Hematopoietic multipotent progenitor cell (in vitro differentiated cells): ENCODE measurements around the gene FETUB. TPM values are rescaled to one million over a fixed set of nuclear protein-coding genes. Genes with fewer than 3 reads are reported as not detected.
A peak's percentile ranks its signal among the peaks of the same experiment; 100 is the strongest.
"Not testable (repeated sequence)": the region's sequence is repeated elsewhere in the genome, so short reads cannot be mapped to it uniquely, and the experiment has no call there.

Experiments used
- DNase-seq, 3 donors: peaks; one replicate each; pipeline ENCODE4 v3.0.0-alpha.2; 2011 to 2015; ENCODE audit warnings: low read depth in 2 of 3, low spot score in 2 of 3
- total RNA-seq: library from RNA; depleted of rRNA; stranded (reverse); fragments of >200 nt; gene quantifications from one replicate; pipeline ENCODE4 v1.2.3, GENCODE V29; 2012

FETUB gene
- total RNA-seq, 1 donor = not detected

DNA sequence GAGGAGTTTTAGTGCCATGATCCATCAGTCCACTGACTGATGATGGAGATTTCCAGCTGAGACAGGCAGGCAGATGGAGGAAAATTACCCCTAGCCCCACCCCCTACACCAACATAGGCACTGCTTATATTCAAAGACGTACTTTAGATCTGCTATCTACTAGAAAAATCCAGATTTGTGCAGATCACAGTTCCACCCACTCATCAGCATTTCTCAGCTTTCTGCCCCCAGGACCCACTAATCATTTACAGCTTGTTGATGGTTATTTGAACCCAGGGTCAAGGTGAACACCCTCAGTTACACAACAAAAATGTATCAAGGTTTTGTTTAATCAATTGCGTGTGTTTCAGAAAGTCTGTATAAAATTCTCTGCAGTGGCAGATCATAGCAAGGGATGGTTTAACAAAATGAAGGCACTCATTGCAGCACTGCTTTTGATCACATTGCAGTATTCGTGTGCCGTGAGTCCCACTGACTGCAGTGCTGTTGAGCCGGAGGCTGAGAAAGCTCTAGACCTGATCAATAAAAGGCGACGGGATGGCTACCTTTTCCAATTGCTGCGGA lies 25.5 kb downstream of the FETUB start, which contains the start of gene HRG:
HRG (plus strand) TSS at position 390 of the 564 bp plus-strand sequence; CDS start at position 408, 18 bp downstream.
- no peak for DNase-seq

DNA sequence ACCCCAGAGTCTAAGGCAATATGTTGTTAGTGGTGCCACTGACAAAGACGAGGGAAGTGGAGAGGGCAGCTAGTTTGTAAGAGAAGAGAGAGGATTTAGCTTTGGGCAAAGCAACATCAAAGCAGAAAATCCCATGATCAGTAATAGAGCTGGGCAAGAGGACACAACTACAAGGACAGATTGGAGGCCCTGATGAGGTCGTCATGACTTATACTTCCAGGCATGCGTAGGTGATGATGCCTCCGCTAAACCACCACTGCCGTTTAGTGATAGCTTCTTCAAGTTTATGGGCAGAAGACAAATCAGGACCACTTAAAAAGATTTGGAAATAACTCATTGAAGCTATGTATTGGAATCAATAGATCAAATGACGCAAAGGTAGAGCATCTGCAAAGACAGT lies 28.2 kb downstream of the FETUB start:
- DNase-seq = no peak

DNA sequence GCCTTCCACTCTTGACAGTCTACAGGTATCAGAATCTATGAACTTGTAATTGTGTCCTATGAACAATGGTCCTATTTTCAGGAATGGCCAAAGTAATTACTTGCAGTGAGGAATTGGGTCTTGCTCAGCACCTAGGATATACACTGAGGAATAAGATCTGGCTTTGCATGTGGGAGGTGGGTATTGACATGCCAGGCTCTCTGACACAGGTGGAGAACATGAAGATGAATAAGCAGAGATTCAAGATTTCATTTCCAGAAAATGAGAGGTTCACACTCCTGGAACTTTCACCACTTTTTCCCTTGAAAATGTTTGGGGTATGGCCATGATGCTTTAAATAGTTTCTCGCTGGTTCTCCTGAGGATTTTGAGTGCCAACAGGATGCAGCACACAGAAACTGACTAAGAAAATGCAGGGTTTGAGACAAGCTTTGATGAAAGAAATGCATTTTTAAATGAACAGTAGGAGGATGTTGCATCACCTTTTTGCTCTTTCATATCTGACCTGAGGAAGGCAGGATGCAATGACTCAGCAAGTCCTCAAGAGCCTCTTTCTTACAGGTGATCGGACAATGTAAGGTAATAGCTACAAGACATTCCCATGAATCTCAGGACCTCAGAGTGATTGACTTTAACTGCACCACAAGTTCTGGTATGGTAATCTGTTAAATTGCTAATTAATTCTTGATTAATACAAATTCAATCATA lies 29.3 kb downstream of the FETUB start:
- DNase-seq = no peak

DNA sequence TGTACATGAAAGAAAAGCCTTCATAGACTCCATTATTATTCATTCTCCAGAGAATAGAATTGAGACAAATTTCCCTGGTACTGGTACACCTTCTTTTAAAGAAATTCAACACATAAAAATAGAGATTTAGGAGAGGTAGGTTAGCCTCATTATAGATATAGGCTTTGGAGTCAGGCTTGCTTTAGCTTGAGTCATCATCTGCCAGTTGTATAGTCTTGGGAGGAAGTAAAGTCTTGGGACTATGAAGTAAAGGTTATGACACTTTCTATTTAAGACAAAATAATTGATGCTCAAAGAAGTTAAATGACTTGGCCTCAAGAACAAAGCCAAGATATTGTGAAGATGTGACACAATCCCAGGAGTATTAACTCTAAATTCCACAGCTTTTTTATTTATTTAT lies 30.0 kb downstream of the FETUB start:
- DNase-seq = no peak

DNA sequence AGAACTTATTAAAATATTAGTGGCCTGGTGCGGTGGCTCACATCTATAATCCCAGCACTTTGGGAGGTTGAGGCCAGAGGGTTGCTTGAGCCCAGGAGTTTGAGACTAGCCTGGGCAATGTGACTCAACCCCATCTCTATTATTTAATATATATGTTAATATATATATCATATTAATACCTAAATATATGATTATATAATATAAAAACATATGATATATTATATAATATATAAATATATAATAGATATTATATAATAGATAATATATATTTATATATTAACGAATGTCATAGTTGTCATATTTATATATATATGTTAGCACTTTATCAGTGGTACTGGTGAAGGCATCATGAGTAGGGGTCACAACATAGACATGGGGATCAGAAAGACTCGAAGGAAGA lies 30.9 kb downstream of the FETUB start:
- no peak for DNase-seq

DNA sequence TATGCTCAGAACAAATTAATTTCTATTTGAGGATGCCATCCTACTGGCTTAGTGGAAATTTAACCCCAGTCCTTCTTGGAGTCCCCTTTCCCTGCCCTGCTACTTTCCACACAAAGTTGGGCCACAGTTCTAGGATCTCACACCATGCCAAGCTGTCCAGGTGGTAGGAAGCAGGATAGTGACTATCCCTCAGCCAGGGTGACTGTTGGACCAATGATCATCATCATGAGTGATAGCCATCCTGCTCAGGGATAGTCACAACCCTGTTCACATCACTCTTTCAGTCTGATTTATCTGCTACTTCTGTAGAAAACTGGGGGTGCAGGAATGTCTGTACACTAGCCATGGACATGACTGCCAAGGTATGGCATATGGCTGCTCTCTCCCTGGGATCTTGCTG lies 38.4 kb downstream of the FETUB start:
- DNase-seq = no peak

DNA sequence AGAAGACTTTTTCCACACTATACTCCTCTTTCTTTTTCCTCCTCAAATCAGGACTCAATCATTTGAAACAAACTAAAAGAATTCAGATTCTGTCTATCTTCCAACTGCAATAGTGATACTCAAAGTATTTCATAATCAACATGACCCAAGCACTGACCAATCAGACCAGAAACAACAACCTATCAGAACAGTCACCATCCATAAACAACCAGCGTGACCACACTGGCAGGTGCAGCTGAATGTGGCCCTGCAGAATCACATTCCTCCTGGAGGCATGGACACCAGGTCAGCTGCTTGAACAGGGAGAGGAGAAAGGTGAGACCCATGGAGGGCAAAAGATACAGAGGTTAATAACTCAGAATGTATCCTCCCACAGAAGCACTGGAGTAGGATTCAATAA lies 39.0 kb downstream of the FETUB start:
- DNase-seq = no peak

DNA sequence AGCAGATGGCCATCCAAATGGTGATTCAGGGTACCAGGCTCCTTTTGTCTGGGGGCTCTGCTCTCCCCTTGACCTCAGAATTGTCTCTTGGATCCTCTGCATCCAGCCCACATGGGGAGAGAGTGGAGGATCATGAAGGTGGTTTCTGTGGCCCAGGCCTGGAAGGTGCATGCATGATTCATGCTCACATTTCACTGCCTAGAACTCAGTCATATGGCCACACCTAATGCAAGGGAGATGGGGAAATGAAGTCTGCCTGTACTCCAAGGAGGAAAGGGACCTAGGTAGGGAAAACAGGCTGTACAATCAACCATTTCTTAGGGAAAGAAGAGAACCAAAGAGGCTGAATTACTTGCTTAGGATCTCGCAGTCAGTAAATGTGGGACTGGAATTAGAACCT lies 40.7 kb downstream of the FETUB start:
- DNase-seq = no peak

DNA sequence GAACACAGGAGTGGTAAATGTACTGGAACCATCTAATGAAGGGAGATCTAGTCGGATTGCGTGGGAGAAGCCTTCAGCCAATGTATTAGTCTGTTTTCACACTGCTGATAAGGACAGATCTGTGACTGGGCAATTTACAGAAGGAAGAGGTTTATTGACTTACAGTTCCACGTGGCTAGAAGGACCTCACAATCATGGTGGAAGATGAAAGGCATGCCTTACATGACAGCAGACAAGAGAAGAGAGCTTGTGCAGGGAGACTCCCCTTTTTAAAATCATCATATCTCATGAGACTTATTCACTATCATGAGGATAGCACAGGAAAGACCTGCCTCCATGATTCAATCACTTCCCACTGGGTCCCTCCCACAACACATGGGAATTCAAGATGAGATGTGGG lies 42.6 kb downstream of the FETUB start:
- no peak for DNase-seq

DNA sequence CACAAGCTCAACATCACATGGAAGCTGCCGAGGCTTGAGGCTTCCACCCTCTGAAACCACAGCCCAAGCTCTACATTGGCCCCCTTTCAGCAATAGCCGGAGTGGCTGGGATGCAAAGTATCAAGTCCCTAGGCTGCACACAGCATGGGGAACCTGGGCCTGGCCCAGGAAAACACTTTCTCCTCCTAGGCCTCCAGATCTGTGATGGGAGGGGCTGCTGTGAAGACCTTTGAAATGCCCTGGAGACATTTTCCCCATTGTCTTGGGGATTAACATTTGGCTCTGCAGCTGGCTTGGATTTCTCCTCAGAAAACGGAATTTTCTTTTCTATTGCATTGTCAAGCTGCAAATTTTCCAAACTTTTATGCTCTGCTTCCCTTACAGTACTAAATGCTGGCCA lies 43.8 kb downstream of the FETUB start:
- no peak for DNase-seq

DNA sequence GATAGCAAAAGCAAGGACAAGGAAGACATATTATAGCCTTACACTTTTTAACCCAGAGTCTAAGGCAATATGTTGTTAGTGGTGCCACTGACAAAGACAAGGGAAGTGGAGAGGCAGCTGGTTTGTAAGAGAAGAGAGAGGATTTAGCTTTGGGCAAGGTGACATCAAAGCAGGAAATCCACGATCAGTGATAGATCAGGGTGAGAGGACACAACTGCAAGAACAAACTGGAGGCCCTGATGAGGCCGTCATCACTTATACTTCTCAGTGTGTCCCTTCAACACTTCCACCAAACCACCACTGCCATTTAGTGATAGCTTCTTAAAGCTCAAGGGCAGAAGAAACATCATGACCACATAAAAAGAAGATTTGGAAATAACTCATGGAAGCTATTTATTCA lies 46.3 kb downstream of the FETUB start:
- DNase-seq = not testable (repeated sequence)

DNA sequence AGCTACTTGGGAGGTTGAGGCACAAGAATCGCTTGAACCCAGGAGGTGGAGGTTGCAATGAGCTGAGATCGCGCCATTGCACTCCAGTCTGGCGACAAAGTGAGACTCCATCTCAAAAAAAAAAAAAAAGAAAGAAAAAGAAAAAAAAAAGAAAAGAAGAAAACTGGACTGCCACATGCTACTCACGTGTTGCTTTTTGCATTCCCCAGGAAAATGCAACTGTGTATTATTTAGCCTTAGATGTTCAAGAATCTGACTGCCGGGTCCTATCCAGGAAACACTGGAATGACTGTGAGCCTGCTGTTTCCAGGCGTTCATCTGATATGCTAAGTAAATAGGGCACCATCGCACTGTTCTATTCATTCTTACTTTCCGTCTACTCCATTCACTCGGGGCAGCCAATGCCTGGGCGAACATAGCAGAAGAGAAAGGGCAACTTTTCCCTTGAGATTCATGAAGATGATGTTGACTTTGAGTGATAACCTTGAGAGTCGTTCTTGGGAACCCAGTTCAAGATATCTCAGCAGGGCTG lies 47.0 kb downstream of the FETUB start:
- no peak for DNase-seq

DNA sequence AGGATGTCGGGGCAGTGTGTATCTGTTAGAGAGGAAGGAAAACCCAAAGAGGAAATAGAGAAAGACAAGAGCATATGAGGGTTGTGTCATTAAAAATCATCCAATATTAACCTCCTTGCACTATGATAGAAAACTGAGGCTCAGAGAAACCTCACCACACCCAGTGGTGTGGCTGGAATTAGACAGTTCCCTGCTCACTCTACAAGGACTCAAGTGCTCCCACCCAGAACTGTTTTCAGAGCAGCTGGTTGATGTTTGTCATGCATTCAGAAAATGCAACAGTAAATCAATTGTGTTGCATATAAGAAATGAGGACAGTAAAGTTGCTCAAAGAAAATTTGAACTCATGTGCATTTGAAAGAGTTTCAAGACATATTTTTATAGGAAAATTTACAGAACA lies 50.1 kb downstream of the FETUB start:
- not testable (repeated sequence) for DNase-seq

DNA sequence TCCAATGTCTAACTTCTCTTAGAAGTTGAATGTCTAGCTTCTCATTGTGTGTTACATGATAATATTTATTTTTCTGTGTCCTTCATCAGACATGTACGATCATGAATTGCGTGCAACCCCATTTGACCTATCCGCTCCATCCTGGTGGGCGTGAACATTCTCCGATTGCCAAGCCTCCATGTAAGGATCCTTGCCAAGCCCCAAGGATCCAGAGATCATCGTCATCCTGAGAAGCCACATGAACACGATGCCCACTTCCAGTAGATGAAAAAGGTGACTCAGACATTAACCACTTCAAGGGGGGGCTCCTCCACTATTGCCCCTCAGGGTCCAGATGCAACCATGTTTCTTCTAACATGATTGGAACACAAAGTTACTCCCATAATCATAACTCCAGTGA lies 51.5 kb downstream of the FETUB start:
- no peak for DNase-seq

DNA sequence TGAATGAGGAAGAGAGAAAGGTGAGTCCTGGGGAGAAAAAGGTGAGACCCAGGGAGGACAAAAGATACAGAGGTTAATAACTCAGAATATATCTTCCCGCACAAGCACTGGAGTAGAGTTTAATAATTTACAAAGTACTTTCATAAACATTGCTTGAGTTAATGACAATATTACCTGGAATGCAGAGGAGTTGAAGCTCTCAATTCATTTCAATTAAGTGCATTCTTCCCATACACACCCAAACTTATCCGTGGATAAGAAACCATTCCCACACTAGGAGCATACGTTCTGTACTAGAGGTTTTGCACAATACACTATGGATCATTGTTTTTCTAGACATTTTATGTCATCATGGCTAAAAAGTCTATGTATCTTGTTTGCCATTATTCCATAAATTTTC lies 53.6 kb downstream of the FETUB start:
- DNase-seq = no peak

DNA sequence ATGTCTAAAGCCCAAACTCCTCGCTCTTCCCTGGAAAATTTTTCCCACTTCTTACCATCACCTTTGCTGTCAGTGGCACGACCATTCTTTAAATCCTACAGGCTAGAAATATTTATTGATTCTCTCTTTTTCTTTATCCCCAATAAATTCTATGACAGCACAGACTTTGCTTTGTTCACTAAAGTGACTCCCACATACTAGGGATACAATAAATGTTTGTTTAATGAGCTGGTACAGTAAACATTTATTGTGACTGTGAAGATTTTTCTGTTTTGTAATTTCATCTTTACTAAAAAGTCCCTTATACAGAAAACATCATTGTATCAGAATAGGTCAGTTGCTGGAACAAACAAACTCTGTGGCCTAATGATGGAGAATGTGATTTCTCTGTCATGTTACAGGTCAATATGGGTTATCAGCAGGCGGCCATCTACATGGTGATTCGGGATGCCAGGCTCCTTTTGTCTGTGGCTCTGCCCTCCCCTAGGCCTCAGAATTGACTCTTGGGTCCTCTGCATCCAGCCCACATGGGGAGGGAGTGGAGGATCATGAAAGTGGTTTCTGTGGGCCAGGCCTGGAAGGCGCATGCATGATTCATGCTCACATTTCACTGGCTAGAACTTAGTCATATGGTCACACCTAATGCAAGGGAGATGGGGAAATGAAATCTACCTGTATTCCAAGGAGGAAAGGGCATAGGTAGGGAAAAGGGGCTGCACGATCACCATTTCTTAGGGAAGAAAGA lies 54.3 kb downstream of the FETUB start:
- no peak for DNase-seq

DNA sequence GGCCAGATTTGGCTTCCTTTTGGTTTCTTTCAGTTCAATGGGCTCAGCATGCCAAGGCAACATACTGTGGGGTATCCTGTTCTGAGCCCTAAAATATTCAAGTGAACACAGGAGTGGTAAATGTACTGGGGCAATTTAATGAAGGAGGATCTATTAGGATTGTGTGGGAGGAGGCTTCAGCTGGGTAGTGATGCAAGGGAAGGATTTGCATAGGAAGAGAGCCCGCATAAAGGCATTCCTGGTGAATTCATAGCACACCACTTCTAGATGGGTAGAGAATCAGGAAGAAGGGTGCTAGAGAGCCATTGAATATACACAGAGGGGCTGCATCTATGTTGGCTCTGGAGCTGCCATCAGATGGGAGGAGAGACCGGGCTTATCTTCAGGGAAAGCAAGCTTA lies 56.3 kb downstream of the FETUB start:
- no peak for DNase-seq

DNA sequence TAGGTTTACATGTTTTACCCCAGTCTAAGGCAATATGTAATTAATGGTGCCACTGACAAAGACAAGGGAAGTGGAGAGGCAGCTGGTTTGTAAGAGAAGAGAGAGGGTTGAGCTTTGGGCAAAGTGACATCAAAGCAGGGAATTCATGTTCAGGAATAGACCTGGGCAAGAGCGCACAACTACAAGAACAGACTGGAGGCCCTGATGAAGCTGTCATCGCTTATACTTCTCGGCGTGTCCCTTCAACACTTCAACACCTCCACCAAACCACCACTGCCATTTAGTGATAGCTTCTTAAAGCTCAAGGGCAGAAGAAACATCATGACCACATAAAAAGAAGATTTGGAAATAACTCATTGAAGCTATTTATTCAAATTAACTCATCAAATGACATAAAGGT lies 57.3 kb downstream of the FETUB start:
- DNase-seq = no peak

DNA sequence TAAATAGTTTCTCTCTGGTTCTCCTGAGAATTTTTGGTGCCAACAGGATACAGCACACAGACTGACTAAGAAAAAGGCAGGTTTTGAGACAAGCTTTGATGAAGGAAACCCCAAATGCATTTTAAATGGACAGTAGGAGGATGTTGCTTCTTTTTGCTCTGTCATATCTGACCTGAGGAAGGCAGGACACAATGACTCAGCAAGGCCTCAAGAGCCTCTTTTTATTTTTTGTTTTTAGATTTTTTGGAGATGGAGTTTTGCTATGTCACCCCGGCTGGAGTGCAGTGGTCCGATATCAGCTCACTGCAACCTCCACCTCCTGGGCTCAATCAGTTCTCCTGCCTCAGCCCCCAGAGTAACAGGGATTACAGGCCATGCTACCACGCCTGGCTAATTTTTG lies 60.1 kb downstream of the FETUB start:
- peak in 2 of 3 donors; percentile 12 to 14 for DNase-seq

DNA sequence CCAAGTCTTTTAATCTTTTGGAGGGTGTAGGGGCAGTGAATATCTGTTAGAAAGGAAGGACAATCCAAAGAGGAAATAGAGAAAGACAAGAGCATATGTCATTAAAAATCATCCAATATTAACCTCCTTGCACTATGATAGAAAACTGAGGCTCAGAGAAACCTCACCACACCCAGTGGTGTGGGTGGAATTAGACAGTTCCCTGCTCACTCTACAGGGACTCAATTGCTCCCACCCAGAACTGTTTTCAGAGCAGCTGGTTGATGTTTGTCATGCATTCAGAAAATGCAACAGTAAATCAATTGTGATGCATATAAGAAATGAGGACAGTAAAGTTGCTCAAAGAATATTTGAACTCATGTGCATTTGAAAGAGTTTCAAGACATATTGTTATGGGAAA lies 62.3 kb downstream of the FETUB start:
- not testable (repeated sequence) for DNase-seq
